GM19395 (cell line): ENCODE results near the gene SCMH1.

Experiments used
- ATAC-seq: cut with Tn5 transposase; IDR thresholded peaks from one replicate; pipeline ENCODE4 v1.9.1; 2021; ENCODE audit warnings: mild to moderate bottlenecking, moderate library complexity; ENCODE audit not compliant: unreplicated experiment

Gene SCMH1

GRCh38 chr1:40980453-40981121 lies 261.5 kb downstream of the SCMH1 start:
- peak; percentile 9 for ATAC-seq

- peak; percentile 28 for ATAC-seq
Measured at GRCh38 chr1:40980068-40980452, 262.0 kb downstream of the SCMH1 start.

GRCh38 chr1:40979241-40980067 lies 262.7 kb downstream of the SCMH1 start, which contains the start of gene CTPS1:
Gene CTPS1 (plus strand): TSS chr1:40979696. CDS start chr1:40983291, 3,595 bp downstream.
- peak; percentile 87 for ATAC-seq

GRCh38 chr1:40978886-40979240 lies 263.2 kb downstream of the SCMH1 start:
- no peak for ATAC-seq

- ATAC-seq = no peak
Measured at GRCh38 chr1:40977716-40978115, 264.4 kb downstream of the SCMH1 start.
